Fibroblast of villous mesenchyme (primary cell): ENCODE data around the gene ADAMTS2. TPM values are rescaled to one million over a fixed set of nuclear protein-coding genes. Genes with fewer than 3 reads are reported as not detected.

Experiments
- DNase-seq: peaks from one replicate; pipeline ENCODE4 v3.0.0-alpha.2; 2010; ENCODE audit warnings: low read depth
- H3K4me3 ChIP-seq: 2 replicates; pipeline ENCODE4 v1.5.1; 2011; ENCODE audit warnings: low read depth, mild to moderate bottlenecking, low read length
- CTCF ChIP-seq: IDR thresholded peaks from 2 replicates; pipeline ENCODE4 v1.5.1; 2012; ENCODE audit warnings: low read depth, mild to moderate bottlenecking, low read length; ENCODE audit not compliant: insufficient read depth
- total RNA-seq: library from RNA; depleted of rRNA; stranded (reverse); fragments of >200 nt; gene quantifications from 2 replicates; pipeline ENCODE4 v1.2.3, GENCODE V29; 2012

Gene ADAMTS2
- total RNA-seq, 1 donor = 30.2 TPM

GRCh38 chr5:179166886-179167841 lies 178.1 kb downstream of the ADAMTS2 start:
- H3K4me3 ChIP-seq = peak overlapping the region; percentile 25
- peak; percentile 59 for DNase-seq
- peak; percentile 71 for TF ChIP-seq CTCF

- DNase-seq = no peak
- no peak overlapping the region for H3K4me3 ChIP-seq
- no peak for TF ChIP-seq CTCF
Observed at GRCh38 chr5:179166171-179166885, 178.9 kb downstream of the ADAMTS2 start.

- no peak for TF ChIP-seq CTCF
Observed at GRCh38 chr5:179165421-179166170, 179.7 kb downstream of the ADAMTS2 start.

GRCh38 chr5:179164331-179165311 lies 180.6 kb downstream of the ADAMTS2 start:
- no peak overlapping the region for H3K4me3 ChIP-seq
- no peak for DNase-seq
- no peak for TF ChIP-seq CTCF

More at GRCh38 chr5:179165421-179166170, 179.7 kb downstream of the ADAMTS2 start:
- H3K4me3 ChIP-seq = no peak overlapping the region
- no peak for DNase-seq

- no peak for DNase-seq
- no peak for TF ChIP-seq CTCF
- H3K4me3 ChIP-seq = no peak overlapping the region
Observed at GRCh38 chr5:179163236-179164155, 181.8 kb downstream of the ADAMTS2 start.
